ENCODE results near the gene LCN15.

Gene LCN15

GRCh38 chr9:136796238-136796774 is 32.0 kb upstream of the LCN15 start, which contains the start of gene CCDC183:
Gene CCDC183, plus strand, starts transcription at chr9:136796338. Its CDS starts 60 bp downstream, at chr9:136796398.
- no peaks in the 10 kb centered on the region for H3K9me3 ChIP-seq (replicated peaks in 1 of 11)
- no peak within 1 kb of the TSS for H3K27ac ChIP-seq
- peaks cover 0 to 24% (median 7%) of the 10 kb centered on the region in 11 experiments; a peak in 7 of 22 replicates for H3K36me3 ChIP-seq
- H3K4me1 ChIP-seq = peaks cover 34 to 88% (median 73%) of the 10 kb centered on the region in 10 experiments
- H3K9ac ChIP-seq = peak within 1 kb of the TSS in 5 of 11 experiments; percentile 15 to 59 (median 26); a peak in 4 of 22 replicates
- no peak within 1 kb of the TSS for H3K4me3 ChIP-seq
- H3K27me3 ChIP-seq = peaks cover 0 to 23% (median 9%) of the 10 kb centered on the region in 11 experiments; a peak in 12 of 22 replicates
- TF ChIP-seq Cebpa-rat (IDR thresholded peaks at IDR 0.05) = no peak
- H3K4me2 ChIP-seq = peak within 1 kb of the TSS in 9 of 11 experiments; percentile 0 to 75 (median 59); a peak in 15 of 22 replicates
- H4K20me1 ChIP-seq = peaks cover 0 to 62% (median 20%) of the 10 kb centered on the region in 11 experiments; a peak in 18 of 22 replicates

GRCh38 chr9:136795000-136795348 is 30.7 kb upstream of the LCN15 start:
- no peak overlapping the region for H3K4me3 ChIP-seq
- peaks cover 0 to 55% (median 18%) of the 10 kb centered on the region in 11 experiments; a peak in 17 of 22 replicates for H4K20me1 ChIP-seq
- no peak overlapping the region for H3K27ac ChIP-seq
- peak overlapping the region in 4 of 11 experiments; percentile 0 to 75 (median 46); a peak in 2 of 22 replicates for H3K4me2 ChIP-seq
- peaks cover 0 to 19% (median 9%) of the 10 kb centered on the region in 11 experiments; a peak in 12 of 22 replicates for H3K27me3 ChIP-seq
- TF ChIP-seq Cebpa-rat (IDR thresholded peaks at IDR 0.05) = no peak
- peaks cover 0 to 24% (median 7%) of the 10 kb centered on the region in 11 experiments; a peak in 7 of 22 replicates for H3K36me3 ChIP-seq
- H3K9me3 ChIP-seq (replicated peaks in 1 of 11) = no peaks in the 10 kb centered on the region
- peaks cover 29 to 82% (median 68%) of the 10 kb centered on the region in 10 experiments for H3K4me1 ChIP-seq
- peak overlapping the region in 2 of 11 experiments; percentile 15 to 23; a peak in 1 of 22 replicates for H3K9ac ChIP-seq

- Histone ChIP-seq H3K27me3 (peaks cover 0 to 14% (median 6%) of the 10 kb centered on the region in 11 experiments; a peak in 12 of 22 replicates), H3K27ac (no peak overlapping the region), H4K20me1 (peaks cover 0 to 50% (median 18%) of the 10 kb centered on the region in 11 experiments; a peak in 17 of 22 replicates), H3K4me3 (no peak overlapping the region), H3K9me3 (replicated peaks in 1 of 11) (no peaks in the 10 kb centered on the region), H3K4me2 (peak overlapping the region in 1 of 11 experiments; percentile 24; a peak in 1 of 22 replicates), H3K36me3 (peaks cover 0 to 24% (median 7%) of the 10 kb centered on the region in 11 experiments; a peak in 7 of 22 replicates), H3K4me1 (peaks cover 27 to 78% (median 64%) of the 10 kb centered on the region in 10 experiments), H3K9ac (peak overlapping the region in 2 of 11 experiments; percentile 15 to 23; a peak in 1 of 22 replicates)
- no peak for TF ChIP-seq Cebpa-rat (IDR thresholded peaks at IDR 0.05)
Measured at GRCh38 chr9:136794281-136794999, 30.1 kb upstream of the LCN15 start.

GRCh38 chr9:136793086-136793946 is 29.0 kb upstream of the LCN15 start:
- peaks cover 29 to 79% (median 66%) of the 10 kb centered on the region in 10 experiments for H3K4me1 ChIP-seq
- H3K27me3 ChIP-seq = peaks cover 0 to 6% (median 0%) of the 10 kb centered on the region in 11 experiments; a peak in 4 of 22 replicates
- no peak overlapping the region for H3K27ac ChIP-seq
- H3K9ac ChIP-seq = peak overlapping the region in 3 of 11 experiments; percentile 4 to 91 (median 84); a peak in 2 of 22 replicates
- peaks cover 0 to 40% (median 18%) of the 10 kb centered on the region in 11 experiments; a peak in 16 of 22 replicates for H4K20me1 ChIP-seq
- peaks cover 0 to 24% (median 7%) of the 10 kb centered on the region in 11 experiments; a peak in 7 of 22 replicates for H3K36me3 ChIP-seq
- H3K9me3 ChIP-seq (replicated peaks in 1 of 11) = no peaks in the 10 kb centered on the region
- peak overlapping the region in 8 of 11 experiments; percentile 93 to 99 (median 97); a peak in 10 of 22 replicates for H3K4me2 ChIP-seq
- no peak overlapping the region for H3K4me3 ChIP-seq
- TF ChIP-seq Cebpa-rat (IDR thresholded peaks at IDR 0.05) = no peak

GRCh38 chr9:136792321-136793085 is 28.2 kb upstream of the LCN15 start:
- Histone ChIP-seq H3K36me3 (peaks cover 0 to 24% (median 7%) of the 10 kb centered on the region in 11 experiments; a peak in 7 of 22 replicates), H3K4me3 (peak overlapping the region in 9 of 10 experiments; percentile 66 to 85 (median 73); a peak in 15 of 20 replicates), H3K9ac (peak overlapping the region; percentile 28 to 91 (median 85); a peak in 19 of 22 replicates), H3K4me1 (peaks cover 36 to 85% (median 72%) of the 10 kb centered on the region in 10 experiments), H3K4me2 (peak overlapping the region; percentile 87 to 99 (median 96)), H3K27ac (peak overlapping the region in 8 of 11 experiments; percentile 4 to 89 (median 56); a peak in 11 of 22 replicates), H3K9me3 (replicated peaks in 1 of 11) (no peaks in the 10 kb centered on the region), H4K20me1 (peaks cover 0 to 40% (median 18%) of the 10 kb centered on the region in 11 experiments; a peak in 16 of 22 replicates), H3K27me3 (peaks cover 0 to 6% (median 0%) of the 10 kb centered on the region in 11 experiments; a peak in 3 of 22 replicates)
- no peak for TF ChIP-seq Cebpa-rat (IDR thresholded peaks at IDR 0.05)

- TF ChIP-seq Cebpa-rat (IDR thresholded peaks at IDR 0.05) = no peak
- H3K9me3 ChIP-seq (replicated peaks in 1 of 11) = no peaks in the 10 kb centered on the region
- H3K9ac ChIP-seq = peak overlapping the region; percentile 77 to 91 (median 85)
- H3K4me2 ChIP-seq = peak overlapping the region; percentile 87 to 99 (median 96)
- peaks cover 0 to 40% (median 18%) of the 10 kb centered on the region in 11 experiments; a peak in 16 of 22 replicates for H4K20me1 ChIP-seq
- H3K36me3 ChIP-seq = peaks cover 0 to 24% (median 7%) of the 10 kb centered on the region in 11 experiments; a peak in 7 of 22 replicates
- peak overlapping the region; percentile 66 to 85 (median 75) for H3K4me3 ChIP-seq
- peaks cover 0 to 5% (median 0%) of the 10 kb centered on the region in 11 experiments; a peak in 2 of 22 replicates for H3K27me3 ChIP-seq
- peak overlapping the region; percentile 66 to 89 (median 83) for H3K27ac ChIP-seq
- peaks cover 36 to 80% (median 69%) of the 10 kb centered on the region in 10 experiments for H3K4me1 ChIP-seq
Measured at GRCh38 chr9:136791516-136792276, 27.4 kb upstream of the LCN15 start.
